ENCODE measurements around the gene ANKS1B. TPM values are rescaled to one million over a fixed set of nuclear protein-coding genes. Genes with fewer than 3 reads are reported as not detected.

ANKS1B gene
- total and polyA plus RNA-seq, 7 donors = 1.0 to 57.3 (median 30.1) TPM; not detected in 1

GRCh38 chr12:98727196-98727595 lies 1257.5 kb downstream of the ANKS1B start:
- WGBS, 2 donors = 93 to 96% methylated on average over 5 of the region's 5 CpGs
- H3K9me3 ChIP-seq = no peaks in the 10 kb centered on the region
- TF ChIP-seq CTCF (IDR thresholded peaks at IDR 0.05) (no peak), POLR2A (IDR thresholded peaks at IDR 0.05) (no peak), EP300 (IDR thresholded peaks at IDR 0.05) (no peak), POLR2AphosphoS5 (IDR thresholded peaks at IDR 0.05) (no peak)
- intact Hi-C loops (cut with DNase I) = loop anchor here (10.0 kb wide), 1 partner anchor 268 kb away; no protein-coding TSS in a partner anchor
- H3K27ac ChIP-seq = no peak overlapping the region
- H3K4me3 ChIP-seq = no peak overlapping the region
- H3K36me3 ChIP-seq = peaks cover 5 to 74% (median 16%) of the 10 kb centered on the region in 4 donors
- no peaks in the 10 kb centered on the region for H3K27me3 ChIP-seq
- no peak for DNase-seq
- H3K4me1 ChIP-seq = peaks cover 0 to 5% (median 0%) of the 10 kb centered on the region in 4 donors

GRCh38 chr12:98725476-98726247 lies 1259.1 kb downstream of the ANKS1B start:
- Histone ChIP-seq H3K27ac (no peak overlapping the region), H3K4me3 (no peak overlapping the region), H3K36me3 (peaks cover 5 to 66% (median 16%) of the 10 kb centered on the region in 4 donors), H3K4me1 (peaks cover 0 to 5% (median 0%) of the 10 kb centered on the region in 4 donors), H3K27me3 (no peaks in the 10 kb centered on the region), H3K9me3 (no peaks in the 10 kb centered on the region)
- intact Hi-C loops (cut with DNase I) = loop anchor here (10.0 kb wide), 1 partner anchor 269 kb away; no protein-coding TSS in a partner anchor
- TF ChIP-seq EP300 (IDR thresholded peaks at IDR 0.05) (no peak), POLR2A (IDR thresholded peaks at IDR 0.05) (no peak), POLR2AphosphoS5 (IDR thresholded peaks at IDR 0.05) (no peak), CTCF (IDR thresholded peaks at IDR 0.05) (peak in 1 of 4 experiments; percentile 23)
- no peak for DNase-seq
- WGBS, 2 donors = 70 to 79% methylated on average over 5 of the region's 5 CpGs

GRCh38 chr12:98724384-98725155 lies 1260.2 kb downstream of the ANKS1B start:
- no peak for DNase-seq
- intact Hi-C loops (cut with DNase I) = loop anchor here (10.0 kb wide), 1 partner anchor 270 kb away; no protein-coding TSS in a partner anchor
- Histone ChIP-seq H3K27ac (no peak overlapping the region), H3K4me3 (no peak overlapping the region), H3K9me3 (no peaks in the 10 kb centered on the region), H3K4me1 (peaks cover 0 to 5% (median 0%) of the 10 kb centered on the region in 4 donors), H3K36me3 (peaks cover 5 to 62% (median 15%) of the 10 kb centered on the region in 4 donors), H3K27me3 (no peaks in the 10 kb centered on the region)
- 76 to 89% methylated on average over 5 of the region's 5 CpGs for WGBS, 2 donors
- TF ChIP-seq POLR2AphosphoS5 (IDR thresholded peaks at IDR 0.05) (no peak), CTCF (IDR thresholded peaks at IDR 0.05) (no peak), EP300 (IDR thresholded peaks at IDR 0.05) (no peak), POLR2A (IDR thresholded peaks at IDR 0.05) (no peak)

- Histone ChIP-seq H3K27ac (no peak overlapping the region), H3K4me1 (peaks cover 0 to 5% (median 0%) of the 10 kb centered on the region in 4 donors), H3K27me3 (no peaks in the 10 kb centered on the region), H3K9me3 (no peaks in the 10 kb centered on the region), H3K36me3 (peaks cover 0 to 53% (median 4%) of the 10 kb centered on the region in 4 donors), H3K4me3 (no peak overlapping the region)
- 93 to 94% methylated on average over 2 of the region's 2 CpGs for WGBS, 2 donors
- TF ChIP-seq EP300 (IDR thresholded peaks at IDR 0.05) = no peak
- TF ChIP-seq POLR2AphosphoS5 (IDR thresholded peaks at IDR 0.05) = no peak
- no peak for TF ChIP-seq POLR2A (IDR thresholded peaks at IDR 0.05)
- TF ChIP-seq CTCF (IDR thresholded peaks at IDR 0.05) = no peak
- intact Hi-C loops (cut with DNase I) = loop anchor here (10.0 kb wide), 1 partner anchor 274 kb away; no protein-coding TSS in a partner anchor
- no peak for DNase-seq
These were observed 1263.5 kb downstream of the ANKS1B start for GRCh38 chr12:98721204-98721702.
